Esophagus mucosa (tissue), 1 donor: ENCODE data around the gene EVA1A. TPM values are rescaled to one million over a fixed set of nuclear protein-coding genes. Genes with fewer than 3 reads are reported as not detected.
"Not testable (repeated sequence)": the region's sequence is repeated elsewhere in the genome, so short reads cannot be mapped to it uniquely, and the experiment has no call there.

ENCODE experiments used
- ATAC-seq: fragments of 200-7000 bp; cut with Tn5 transposase; one replicate; pipeline ENCODE4 v1.9.1; 2020
- total RNA-seq: library from RNA; stranded (reverse); gene quantifications from one replicate; pipeline ENCODE4 v1.2.4, GENCODE V29; 2023
- donor health status: DM: yes; HTN: yes; CAD: no.

Gene EVA1A
- total RNA-seq, 1 donor from 2014 or later, result 0.56 TPM

GRCh38 chr2:75516378-75517360 lies 44.1 kb downstream of the EVA1A start:
- no peak for ATAC-seq

- ATAC-seq, result no peak
Observed at GRCh38 chr2:75515584-75516368, 45.0 kb downstream of the EVA1A start.

GRCh38 chr2:75513616-75514170 lies 47.0 kb downstream of the EVA1A start:
- ATAC-seq, result no peak

- ATAC-seq, result no peak
Observed at GRCh38 chr2:75512455-75513212, 48.1 kb downstream of the EVA1A start.

DNA sequence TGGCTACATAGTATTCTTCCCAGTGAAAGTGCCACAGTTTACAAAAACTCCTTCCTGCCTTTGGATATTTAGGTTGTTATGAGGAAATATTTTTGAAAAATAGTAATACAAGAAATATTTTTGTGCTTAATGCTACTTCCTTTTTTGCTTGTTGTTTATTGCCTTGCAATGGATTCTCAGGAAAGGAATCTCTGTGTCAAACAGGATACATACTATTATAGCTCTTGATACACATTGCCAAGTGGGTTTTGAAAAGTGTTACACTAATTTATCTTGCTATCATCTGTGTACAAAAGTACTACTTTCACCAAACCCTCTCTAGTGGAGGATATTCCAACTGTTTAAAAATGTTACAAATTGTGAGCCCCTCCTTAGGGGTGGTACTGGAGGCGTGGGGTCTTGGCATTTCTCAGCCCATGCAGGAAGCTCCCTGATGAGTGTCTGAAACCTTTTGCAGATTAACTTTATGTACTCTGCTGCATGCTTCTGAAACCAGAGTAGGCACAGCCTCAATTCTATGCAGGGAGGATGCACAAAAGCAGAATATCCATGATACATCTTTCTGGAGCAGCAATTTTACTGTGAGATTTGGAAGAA lies 54.5 kb downstream of the EVA1A start:
- ATAC-seq, result no peak

DNA sequence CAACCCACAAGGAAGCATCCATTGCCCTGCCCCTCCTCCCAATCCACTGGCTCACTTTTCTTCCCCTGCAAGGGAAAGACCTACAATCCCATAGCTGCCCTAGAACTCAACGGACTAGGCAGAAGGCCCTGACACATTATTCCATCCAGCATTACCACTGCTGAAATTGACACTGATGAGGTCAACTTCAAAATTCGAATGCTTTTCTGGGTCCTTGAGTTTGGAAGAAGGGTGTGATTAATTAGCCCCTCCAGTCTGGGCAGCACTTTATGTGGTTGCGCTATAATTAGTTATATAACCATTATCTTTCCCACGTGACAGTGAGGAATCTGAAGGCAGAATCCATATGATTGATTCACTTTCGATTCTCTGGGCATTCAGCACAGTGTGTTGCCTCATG lies 55.7 kb downstream of the EVA1A start:
- no peak for ATAC-seq

DNA sequence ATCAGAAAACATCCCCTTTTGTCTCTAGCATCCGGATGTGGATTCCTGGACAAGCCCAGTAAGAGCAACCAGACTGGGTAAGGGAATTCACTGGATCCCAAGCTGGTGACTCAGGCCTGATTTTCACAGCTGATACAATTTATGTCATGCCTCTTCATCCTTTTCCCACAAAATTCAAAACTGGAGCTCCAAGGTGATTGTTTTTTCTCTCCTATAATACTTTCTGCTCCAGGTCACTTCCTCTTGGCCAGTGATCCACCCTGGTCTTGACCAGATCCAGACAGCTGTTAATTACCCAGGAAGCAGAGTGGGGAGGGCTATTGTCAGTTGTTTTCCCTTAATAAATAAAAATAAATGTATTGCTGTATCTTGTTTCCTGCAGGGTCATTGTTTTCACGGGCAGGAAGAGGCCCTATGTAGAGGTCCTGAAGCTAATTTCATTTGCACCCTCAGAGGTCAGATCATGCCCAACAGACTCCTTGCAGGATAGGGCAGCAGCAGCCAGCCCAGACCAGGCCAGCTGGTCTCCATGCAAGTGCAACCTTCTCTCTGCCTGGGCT lies 57.6 kb downstream of the EVA1A start:
- no peak for ATAC-seq

DNA sequence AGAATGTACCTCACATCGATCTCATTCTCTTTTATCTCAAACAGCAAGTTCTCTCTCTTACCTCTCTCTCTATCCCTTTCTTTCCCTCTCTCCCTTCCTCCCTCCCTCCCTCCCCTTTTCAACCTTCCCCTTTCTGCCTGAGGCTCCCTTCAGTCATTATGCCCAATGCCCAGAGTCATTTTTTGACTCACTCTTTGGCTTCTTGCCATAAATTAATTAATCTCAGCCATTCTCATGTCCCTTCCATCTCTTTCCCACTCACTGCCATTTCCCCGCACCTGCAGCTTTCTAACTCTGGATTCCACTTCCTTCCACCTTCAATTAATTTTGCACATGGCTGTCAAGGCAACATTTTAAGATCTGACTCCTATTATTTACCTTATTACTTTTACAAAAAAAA lies 60.1 kb downstream of the EVA1A start:
- ATAC-seq, result no peak

DNA sequence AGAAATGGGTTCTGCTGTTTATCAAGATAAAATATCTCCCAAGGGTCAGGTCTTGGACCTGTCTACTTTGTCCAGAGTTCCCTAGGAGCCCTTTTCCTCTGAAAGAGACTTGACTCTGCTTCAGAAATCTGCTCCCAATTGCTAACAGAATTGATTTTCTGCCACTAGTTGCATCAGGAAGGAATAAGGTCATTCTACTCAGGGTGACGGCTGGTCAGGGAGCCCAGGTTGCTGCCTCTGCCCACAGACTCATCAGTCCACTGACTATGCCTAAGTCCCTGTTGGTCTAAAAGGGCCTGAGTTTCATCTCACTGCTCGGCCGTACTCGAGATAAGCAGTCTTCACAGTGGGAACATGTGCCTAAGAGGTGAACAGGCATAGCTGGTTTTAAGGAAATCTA lies 61.2 kb downstream of the EVA1A start:
- no peak for ATAC-seq

DNA sequence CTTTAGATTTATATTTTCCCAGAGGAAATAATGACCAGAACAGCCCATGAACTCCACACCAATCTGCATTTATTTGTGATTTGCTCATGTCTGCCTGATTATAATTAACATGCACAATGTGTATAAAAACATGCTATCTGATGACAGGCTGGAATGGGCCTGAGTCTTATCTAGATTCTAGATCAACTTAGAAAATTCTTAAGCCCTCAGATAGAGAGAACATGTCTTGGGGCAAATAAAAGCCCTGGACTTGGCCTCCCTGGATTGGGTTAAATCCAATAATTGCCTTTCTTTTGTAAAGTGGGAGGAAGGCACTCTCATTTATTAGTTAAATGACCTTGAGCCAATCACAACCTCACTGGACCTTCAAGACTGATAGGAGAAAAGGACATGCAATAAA lies 61.8 kb downstream of the EVA1A start:
- no peak for ATAC-seq

DNA sequence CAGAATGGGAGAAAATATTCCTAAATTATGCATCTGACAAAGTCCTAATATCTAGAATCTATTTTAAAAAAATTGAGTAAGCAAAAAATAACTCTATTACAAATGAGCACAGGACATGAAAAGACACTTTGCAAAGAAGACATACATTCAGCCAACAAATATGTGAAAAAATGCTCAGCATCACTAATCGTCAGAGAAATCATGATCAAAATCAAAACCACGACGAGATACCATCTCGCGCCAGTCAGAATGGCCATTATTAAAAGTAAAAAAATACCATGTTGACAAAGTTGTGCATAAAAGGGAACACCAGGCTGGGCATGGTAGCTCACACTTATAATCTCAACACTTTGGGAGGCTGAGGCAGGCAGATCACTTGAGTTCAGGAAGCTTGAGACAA lies 63.5 kb downstream of the EVA1A start:
- no peak for ATAC-seq

GRCh38 chr2:75495862-75496261 lies 64.9 kb downstream of the EVA1A start:
- ATAC-seq, result no peak

DNA sequence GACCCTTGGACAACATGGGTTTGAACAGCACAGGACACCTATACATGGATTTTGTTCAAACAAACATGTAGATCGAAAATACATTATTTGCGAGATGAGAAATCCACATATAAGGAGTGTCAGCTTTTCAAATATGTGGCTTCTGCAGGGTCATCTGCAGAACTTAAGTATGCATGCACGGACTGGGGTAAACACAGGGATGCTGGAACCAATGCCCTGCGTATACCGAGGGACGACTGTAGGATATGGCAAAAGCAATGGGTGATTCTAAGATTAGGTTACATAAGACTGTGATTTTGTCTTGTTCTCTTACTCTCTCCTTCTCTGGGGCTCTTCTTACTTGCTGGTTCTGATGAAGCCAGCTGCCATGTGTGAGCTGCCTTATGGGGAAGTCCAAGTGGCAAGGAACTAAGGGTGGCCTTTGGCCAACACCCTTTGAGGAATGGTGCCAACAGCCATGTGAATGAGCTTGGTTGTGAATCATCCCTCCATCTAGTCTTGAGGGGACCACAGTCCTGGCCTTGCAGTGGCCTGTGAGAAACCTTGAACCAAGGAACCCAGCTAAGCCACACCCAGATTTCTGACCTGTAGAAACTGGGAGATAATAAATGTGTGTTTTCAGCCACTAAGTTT lies 66.5 kb downstream of the EVA1A start:
- ATAC-seq, result no peak

- no peak for ATAC-seq
Observed at GRCh38 chr2:75493230-75493629, 67.5 kb downstream of the EVA1A start.

GRCh38 chr2:75491129-75491753 lies 69.5 kb downstream of the EVA1A start:
- no peak for ATAC-seq

DNA sequence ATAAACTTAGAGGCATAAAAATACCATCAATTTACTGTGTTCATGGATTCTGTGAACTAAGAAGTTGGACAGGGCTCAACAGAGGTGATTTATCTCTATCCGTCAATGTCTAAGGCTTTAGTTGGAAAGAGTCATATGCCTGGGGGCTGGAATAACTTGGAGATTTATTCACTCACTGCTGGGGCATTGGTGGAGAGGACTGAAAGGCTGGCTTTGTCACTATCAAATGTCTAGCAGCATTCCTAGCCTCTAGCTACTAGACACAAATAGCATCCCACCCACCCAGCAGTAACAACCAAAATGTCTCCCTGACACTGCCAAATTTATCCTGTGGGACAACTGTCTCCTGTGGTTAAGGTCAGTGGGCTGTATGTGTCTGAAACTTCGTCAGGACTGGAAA lies 71.0 kb downstream of the EVA1A start:
- ATAC-seq, result no peak

- ATAC-seq, result no peak
Observed at GRCh38 chr2:75488157-75488556, 72.6 kb downstream of the EVA1A start.

DNA sequence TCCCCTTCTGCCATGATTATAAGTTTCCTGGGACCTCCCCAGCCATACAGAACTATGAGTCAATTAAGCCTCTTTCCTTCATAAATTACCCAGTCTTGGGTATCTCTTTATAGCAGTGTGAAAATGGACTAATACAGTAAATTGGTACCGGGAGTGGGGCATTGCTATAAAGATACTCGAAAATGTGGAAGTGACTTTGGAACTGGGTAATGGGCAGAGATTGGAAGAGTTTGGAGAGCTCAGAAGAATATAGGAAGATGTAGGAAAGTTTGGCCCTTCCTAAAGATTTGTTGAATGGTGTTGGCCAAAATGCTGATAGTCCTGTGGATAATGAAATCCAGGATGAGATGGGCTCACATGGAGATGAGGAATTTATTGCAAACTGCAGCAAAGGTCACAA lies 74.0 kb downstream of the EVA1A start:
- ATAC-seq, result not testable (repeated sequence)

- ATAC-seq, result no peak
Observed at GRCh38 chr2:75484840-75485239, 75.9 kb downstream of the EVA1A start.

DNA sequence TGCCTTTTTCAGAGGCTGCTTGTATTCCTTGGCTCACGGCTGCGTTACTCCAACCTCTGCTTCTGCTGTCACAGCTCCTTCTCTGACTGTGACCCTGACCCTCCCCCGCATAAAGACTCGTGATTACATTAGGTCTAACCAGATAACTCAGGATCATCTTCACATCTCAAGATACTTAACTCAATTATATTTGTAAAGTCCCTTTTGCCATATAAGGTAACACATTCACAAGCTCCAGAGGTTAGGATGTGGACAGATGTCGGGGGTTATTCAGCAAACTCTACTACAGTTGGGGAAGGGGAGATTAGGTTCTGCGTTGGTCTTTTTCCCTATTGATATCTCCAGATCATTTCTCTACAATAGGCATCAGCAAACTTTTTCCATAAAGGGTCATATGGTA lies 76.9 kb downstream of the EVA1A start:
- ATAC-seq, result no peak

DNA sequence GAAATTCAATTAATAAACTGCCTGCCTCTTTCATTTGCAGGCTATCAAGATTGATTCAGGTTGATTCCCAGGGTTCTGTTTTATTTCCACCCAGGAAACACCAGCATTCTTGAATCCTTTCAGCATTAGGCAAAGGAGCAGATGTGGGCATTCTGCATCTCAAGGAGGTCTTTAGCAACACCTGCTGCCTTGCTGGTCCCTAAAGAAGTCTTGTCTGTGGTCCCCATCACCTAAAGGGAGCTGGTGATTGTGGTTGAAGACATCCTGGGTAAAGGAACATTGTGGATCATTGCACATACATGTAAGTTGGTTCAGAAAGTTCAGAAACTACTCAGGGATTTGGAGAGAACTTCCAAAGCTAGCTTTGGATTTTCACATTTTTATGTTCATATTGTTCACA lies 78.3 kb downstream of the EVA1A start:
- ATAC-seq, result no peak
